ENCODE measurements around the gene CSGALNACT2.

The CSGALNACT2 gene

DNA sequence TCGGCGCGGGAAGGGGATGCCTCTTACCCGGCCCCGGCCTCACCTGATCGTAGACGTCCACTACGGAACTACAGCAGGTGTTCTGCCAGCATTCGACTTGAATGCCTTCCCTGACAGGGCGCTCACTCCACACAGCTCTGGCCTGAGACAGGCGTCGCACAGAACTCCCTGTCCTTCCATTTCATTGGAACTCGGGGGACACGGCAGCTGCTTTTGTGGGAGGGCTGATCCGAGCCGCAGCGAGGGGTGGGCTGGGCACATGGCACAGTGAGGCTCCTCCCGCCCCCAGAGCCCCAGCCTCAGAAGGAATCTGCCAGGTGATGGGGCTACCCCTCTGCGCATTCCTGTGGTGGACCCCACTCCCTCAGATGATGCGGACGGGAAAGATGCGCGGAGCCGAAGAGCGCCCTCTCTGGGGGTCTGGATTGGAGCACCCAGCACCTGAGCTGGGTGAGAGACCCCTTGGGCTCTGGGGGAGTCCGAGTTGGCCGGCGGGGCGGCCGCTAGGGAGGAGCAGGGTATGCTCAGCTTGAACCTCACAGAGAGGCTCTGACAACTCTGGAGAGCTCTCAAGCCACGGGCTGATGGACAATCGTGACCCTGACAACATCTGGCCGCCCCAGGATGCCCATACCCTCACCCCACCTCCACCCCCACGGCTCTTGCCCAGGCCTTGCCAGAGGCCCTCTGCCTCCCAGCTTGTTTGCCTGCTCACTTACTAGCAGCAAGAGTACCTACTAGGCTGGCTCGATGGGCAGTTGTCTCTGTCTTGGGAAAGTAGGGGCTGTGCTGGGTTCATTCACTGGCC, 92.1 kb downstream of the CSGALNACT2 start:
- H3K36me3 ChIP-seq (ENCODE audit: low read length) = no peaks in the 10 kb centered on the region
- no peak overlapping the region for H3K9ac ChIP-seq (ENCODE audit: low read length)
- TF ChIP-seq CTCF (IDR thresholded peaks at IDR 0.05; ENCODE audit: insufficient read depth, low read length, poor library complexity, severe bottlenecking) (no peak), EZH2phosphoT487 (conservative IDR thresholded peaks at IDR 0.05; ENCODE audit: low read length) (no peak)
- H3K9me3 ChIP-seq (ENCODE audit: insufficient read depth, low read length) = no peaks in the 10 kb centered on the region
- H3F3A ChIP-seq (ENCODE audit: insufficient read depth) = no peaks in the 10 kb centered on the region
- no peaks in the 10 kb centered on the region for H4K20me1 ChIP-seq (ENCODE audit: low read depth, low read length)
- H3K9me2 ChIP-seq (replicated peaks; ENCODE audit: insufficient read depth, low read length) = no peaks in the 10 kb centered on the region
- no peaks in the 10 kb centered on the region for H3K79me2 ChIP-seq (ENCODE audit: insufficient read depth, low read length)
- no peak overlapping the region for H3K4me3 ChIP-seq (ENCODE audit: insufficient read depth, low read length, poor library complexity, severe bottlenecking)
- no peak overlapping the region for H3K27ac ChIP-seq (ENCODE audit: low read depth, low read length)
- H3K27me3 ChIP-seq (ENCODE audit: low read length) = no peaks in the 10 kb centered on the region
- H2AFZ ChIP-seq (ENCODE audit: low read depth, low read length, severe bottlenecking) = no peak overlapping the region
- no peak overlapping the region for H3K4me2 ChIP-seq (ENCODE audit: low read depth, low read length, poor library complexity, severe bottlenecking)

- Histone ChIP-seq H3F3A (ENCODE audit: insufficient read depth) (no peaks in the 10 kb centered on the region), H3K27me3 (ENCODE audit: low read length) (no peaks in the 10 kb centered on the region), H3K79me2 (ENCODE audit: insufficient read depth, low read length) (no peaks in the 10 kb centered on the region), H2AFZ (ENCODE audit: low read depth, low read length, severe bottlenecking) (no peak overlapping the region), H3K4me3 (ENCODE audit: insufficient read depth, low read length, poor library complexity, severe bottlenecking) (no peak overlapping the region), H3K9ac (ENCODE audit: low read length) (no peak overlapping the region), H3K9me2 (replicated peaks; ENCODE audit: insufficient read depth, low read length) (no peaks in the 10 kb centered on the region), H3K36me3 (ENCODE audit: low read length) (no peaks in the 10 kb centered on the region), H3K4me2 (ENCODE audit: low read depth, low read length, poor library complexity, severe bottlenecking) (no peak overlapping the region), H3K9me3 (ENCODE audit: insufficient read depth, low read length) (no peaks in the 10 kb centered on the region), H4K20me1 (ENCODE audit: low read depth, low read length) (no peaks in the 10 kb centered on the region), H3K27ac (ENCODE audit: low read depth, low read length) (no peak overlapping the region)
- TF ChIP-seq EZH2phosphoT487 (conservative IDR thresholded peaks at IDR 0.05; ENCODE audit: low read length) = no peak
- TF ChIP-seq CTCF (IDR thresholded peaks at IDR 0.05; ENCODE audit: insufficient read depth, low read length, poor library complexity, severe bottlenecking) = no peak
Observed at GRCh38 chr10:43230909-43231522, 92.8 kb downstream of the CSGALNACT2 start.

GRCh38 chr10:43231523-43232078, 93.4 kb downstream of the CSGALNACT2 start:
- Histone ChIP-seq H2AFZ (ENCODE audit: low read depth, low read length, severe bottlenecking) (no peak overlapping the region), H3F3A (ENCODE audit: insufficient read depth) (no peaks in the 10 kb centered on the region), H3K79me2 (ENCODE audit: insufficient read depth, low read length) (no peaks in the 10 kb centered on the region), H3K4me3 (ENCODE audit: insufficient read depth, low read length, poor library complexity, severe bottlenecking) (no peak overlapping the region), H3K4me2 (ENCODE audit: low read depth, low read length, poor library complexity, severe bottlenecking) (no peak overlapping the region), H3K27me3 (ENCODE audit: low read length) (no peaks in the 10 kb centered on the region), H3K9me3 (ENCODE audit: insufficient read depth, low read length) (no peaks in the 10 kb centered on the region), H4K20me1 (ENCODE audit: low read depth, low read length) (no peaks in the 10 kb centered on the region), H3K27ac (ENCODE audit: low read depth, low read length) (no peak overlapping the region), H3K36me3 (ENCODE audit: low read length) (no peaks in the 10 kb centered on the region), H3K9ac (ENCODE audit: low read length) (no peak overlapping the region), H3K9me2 (replicated peaks; ENCODE audit: insufficient read depth, low read length) (no peaks in the 10 kb centered on the region)
- TF ChIP-seq CTCF (IDR thresholded peaks at IDR 0.05; ENCODE audit: insufficient read depth, low read length, poor library complexity, severe bottlenecking) = no peak
- TF ChIP-seq EZH2phosphoT487 (conservative IDR thresholded peaks at IDR 0.05; ENCODE audit: low read length) = no peak

All from SU-DHL-6 (cell line).